SKM-1 (cell line): Measurements from ENCODE around the gene FUOM.
"Not testable (repeated sequence)": the region's sequence is repeated elsewhere in the genome, so short reads cannot be mapped to it uniquely, and the experiment has no call there.

ENCODE experiments used
- DNase-seq: peaks from one replicate; lab custom pipeline; 2025; ENCODE audit not compliant: unreplicated experiment; lab: John Stamatoyannopoulos, UW

Gene FUOM

DNA sequence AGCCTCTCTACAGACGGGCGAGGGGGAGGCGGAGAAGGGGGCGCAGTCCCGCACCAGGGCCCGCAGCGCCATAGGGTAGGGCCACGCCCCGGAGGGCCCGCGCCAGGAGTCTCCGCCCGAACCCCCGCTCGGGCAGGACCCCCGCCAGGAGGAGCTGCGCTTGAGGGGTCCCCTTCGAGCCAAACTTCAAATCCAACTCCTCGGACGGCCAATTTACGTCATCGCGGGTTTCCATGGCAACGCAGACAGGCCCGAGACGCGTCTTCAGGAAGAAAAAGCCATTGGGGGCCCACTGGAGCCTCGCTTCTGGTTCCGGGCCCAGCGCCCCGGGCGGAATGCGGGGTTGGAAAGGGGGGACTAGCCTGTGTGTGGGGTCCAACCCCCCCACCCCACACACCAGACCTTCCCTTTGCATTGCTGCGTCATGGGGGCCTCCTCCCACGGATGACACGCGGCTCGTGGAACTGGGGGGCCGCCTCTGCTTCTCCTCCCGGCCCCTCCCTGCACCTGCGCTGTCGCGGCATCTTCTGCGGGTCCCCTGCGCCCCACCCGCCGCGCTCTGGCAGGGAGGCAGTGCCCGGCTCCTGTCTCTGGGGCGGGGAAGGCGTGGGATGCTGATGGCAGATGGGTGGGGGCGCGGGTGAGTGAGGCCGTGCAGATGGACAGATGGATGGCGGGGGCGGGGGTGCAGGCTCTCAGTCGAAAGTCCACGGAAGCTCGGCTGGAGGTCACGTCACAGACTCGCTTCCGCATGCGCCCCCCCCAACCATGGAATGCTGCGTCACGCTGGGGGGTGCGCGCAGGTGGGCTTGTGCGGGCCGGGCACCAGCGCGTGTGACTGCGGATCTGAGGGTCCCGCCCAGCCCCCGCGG is 22.3 kb downstream of the FUOM start:
- no peak for DNase-seq

DNA sequence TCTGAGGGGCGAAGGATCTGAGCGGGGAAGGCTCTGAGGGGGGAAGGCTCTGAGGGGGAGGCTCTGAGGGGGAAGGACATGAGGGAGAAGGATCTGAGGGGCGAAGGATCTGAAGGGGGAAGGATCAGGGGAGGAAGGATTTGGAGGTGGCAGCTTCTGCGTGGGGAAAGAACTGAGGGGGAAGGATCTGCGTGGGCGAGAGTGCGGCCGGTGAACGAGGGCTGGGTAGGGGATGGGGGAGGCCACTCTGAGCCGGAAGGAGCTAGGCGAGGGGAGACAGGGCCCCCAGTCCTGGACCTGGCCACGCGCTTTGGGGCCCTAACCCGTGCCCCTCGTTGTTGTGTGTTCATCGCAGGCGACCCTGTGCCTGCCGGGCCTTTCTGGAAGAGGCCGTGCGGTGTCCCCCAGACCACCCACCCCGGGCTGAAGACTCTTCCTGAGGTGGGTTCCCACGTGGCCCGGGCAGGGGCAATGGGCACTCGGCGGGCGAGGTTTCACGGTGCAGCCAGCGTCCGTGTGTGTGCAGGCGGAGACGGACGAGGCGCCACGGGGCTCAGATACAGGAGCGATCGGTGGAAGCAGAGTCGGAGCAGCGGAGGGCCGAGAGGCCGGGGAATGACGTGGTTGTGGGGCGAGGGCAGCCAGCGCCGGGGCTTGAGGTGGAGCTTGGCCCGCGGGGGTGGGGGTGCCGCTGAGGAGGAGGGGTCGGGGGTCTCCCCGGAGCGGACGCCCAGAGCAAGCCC is 23.1 kb downstream of the FUOM start:
- DNase-seq = no peak

DNA sequence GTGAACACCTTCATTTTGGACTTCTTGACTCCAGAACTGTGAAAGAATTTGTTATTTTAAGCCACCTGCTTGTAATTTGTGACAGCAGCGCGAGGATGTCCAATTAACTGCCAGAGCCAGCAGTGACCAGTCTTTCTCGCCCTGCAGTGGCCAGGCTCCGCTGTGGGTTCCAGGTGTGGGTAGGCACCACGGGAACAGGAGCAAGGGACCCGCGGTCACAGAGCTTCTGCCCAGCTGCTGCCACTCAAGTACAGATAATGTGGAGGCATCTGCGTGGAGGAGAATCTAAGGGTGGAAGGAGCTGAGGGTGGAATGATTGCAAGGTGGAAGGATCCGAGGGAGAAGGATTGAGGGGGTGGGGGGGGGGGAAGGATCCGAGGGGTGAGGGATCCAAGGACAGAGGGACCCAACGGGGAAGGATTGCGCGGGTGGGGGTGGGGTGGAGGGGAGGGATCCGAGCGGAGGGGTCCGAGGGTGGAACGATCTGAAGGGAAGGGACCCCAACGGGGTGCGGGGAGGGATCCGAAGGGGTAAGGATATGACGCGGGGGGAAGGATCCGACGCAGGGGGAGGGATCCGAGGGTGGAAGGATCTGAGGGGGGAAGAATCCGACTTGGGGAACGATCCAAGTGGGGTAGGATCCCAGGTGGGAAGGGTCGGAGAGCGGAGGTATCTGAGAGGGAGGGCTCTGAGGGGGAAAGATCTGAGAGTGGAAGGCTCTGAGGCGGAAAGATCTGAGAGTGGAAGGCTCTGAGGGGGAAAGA is 24.7 kb downstream of the FUOM start:
- DNase-seq = no peak

DNA sequence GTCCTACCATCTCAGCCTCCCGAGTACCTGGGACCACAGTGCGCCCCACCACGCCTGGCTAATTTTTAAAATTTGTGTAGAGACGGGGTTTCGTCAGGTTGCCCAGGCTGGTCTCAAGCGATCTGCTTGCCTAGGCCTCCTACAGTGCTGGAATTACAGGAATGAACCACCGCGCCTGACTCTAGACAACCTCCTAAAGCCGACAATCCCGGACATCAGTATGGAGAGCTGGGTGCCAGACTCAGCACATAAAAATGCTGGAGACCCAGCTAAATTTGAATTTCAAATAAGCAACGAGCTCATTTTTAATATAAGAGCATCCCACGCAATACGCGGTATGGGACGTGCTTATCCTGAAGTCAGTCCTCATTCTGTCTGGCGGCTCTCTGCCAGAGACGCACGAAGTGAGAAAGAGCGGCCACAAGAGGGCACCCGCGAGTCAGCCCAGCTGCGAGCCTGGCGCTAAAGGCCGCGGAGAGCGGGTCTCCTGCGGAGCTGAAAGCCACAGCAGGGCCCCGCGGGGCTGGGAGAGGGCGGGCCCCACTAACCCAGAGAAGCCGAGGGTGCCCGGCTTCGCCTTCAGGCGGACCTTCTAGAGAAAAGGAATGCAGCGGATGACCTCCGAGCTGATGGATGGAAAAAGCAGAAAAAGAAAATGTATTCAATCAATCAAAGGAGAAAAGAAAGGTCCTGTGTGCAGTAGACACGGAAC is 28.2 kb downstream of the FUOM start:
- peak; percentile 71 for DNase-seq

DNA sequence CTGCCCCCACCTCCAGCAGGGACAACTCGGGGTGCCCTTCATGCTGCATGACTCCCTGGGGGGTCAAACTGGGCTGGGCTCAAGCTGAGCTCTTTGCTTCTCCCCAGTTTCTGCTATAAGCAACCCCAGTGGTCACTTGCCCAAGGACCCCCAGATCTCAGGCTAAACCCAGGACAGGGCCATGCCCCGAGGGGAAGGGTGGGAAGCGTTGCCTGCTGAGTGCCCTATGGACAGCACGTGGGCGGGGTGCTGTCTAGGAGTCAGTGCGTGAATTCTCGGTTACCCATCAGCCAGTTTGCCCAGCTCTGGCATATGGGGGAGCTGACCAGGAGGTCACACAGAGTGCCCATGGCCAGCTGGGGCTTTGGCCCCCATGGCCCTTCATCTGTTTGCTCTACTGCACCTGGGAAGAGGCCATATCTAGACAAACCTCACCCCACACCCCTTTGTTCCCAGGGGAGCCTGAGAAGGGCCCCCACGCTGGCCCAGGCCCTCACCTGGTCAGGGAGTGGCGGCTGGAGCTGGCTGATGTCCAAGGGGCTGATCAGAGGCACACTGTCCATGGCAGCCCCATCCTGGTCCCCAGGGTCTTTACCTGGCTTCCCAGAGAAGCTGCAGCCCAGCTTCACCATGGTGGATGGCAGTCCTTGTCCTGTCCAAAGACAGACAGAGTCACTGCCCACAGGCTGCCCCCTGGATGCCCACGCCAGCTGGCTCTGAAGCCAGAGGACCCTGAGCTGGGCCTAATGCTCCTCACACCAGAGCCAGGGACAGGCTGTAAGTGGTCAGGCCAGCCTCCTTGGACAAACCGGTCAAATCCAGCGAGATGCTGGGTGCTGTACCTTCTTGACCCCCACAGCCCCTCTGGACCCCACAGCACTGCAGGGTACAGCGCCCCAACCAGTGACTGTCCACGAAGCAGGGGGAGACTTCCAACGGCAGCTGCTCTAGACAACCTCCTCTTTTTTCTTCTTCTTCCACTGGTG is 29.2 kb downstream of the FUOM start:
- no peak for DNase-seq

DNA sequence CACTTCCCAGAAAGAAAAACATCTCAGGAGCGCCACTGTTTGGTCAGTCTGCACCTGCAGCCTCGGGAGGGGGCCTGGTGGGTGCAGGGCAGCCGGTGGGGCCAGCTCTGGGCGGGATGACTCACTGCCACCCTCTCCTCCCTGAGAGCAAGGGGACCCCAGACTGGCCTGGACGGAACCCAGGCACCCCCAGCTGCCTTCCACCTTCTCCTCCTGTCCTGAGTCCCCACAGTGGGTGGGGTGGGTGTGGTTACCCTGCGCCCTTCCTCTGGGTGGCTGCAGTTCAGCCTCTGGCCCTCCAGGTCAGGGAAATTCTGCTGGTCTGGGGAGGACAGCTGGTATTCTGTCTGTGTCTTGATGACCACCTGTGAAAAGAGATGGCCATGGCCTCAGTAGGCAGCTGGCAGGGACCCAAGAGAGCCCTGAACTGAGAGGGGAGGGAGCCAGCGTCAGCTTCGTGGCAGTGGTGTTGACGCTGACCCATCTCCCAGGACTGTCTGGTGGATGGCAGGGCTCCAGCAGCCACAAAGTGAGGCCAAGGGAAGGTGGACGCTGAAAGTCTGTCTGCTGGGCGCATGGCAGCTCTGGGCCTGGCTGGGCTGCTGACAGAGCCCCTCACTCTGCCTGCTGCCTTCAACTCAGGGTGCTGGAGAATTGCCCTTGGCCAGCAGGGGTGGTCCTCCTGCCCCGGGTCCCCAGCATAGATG is 30.0 kb downstream of the FUOM start:
- DNase-seq = no peak

DNA sequence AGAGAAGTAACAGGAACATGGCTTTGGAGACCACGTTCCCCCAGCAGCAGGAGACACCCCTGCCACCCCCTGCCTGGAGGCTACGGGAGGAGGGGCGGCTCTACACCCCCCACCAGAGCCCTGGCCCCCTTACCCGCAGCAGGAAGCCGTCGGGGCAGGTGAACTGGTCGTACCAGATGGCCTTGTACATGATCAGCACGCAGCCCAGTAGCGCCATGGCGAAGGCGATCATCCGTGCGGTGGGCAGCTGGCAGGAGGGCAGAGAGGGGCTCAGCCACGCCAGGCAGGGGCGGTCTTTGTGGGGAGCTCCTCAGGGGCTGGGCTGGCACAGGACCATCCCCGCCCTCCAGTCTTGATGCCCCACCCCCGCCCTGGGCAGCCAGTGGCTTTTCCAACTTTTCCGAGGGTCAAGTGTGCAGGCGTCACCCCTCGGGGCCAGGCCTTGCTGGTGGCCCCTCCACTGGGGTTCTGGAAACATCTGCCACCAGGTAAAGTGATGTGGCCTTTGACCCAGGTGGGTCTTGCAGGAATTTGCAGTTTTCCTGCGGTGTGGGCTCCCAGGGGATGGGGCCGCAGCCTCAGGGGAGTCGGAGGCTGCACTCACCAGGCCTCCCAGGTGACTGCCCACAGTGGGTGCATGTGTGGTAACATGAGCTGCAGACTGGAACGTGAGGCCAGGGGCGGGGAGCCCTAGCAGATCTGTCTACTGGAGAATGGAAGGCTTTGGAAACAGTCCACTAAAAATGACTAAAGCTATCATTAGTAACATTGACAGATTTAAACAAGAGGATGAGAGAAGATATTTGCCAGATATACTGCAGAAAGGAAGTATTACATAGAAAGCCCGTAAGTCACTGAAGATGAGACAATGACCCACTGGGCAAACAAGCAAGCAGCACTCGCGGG is 30.8 kb downstream of the FUOM start:
- DNase-seq = no peak

DNA sequence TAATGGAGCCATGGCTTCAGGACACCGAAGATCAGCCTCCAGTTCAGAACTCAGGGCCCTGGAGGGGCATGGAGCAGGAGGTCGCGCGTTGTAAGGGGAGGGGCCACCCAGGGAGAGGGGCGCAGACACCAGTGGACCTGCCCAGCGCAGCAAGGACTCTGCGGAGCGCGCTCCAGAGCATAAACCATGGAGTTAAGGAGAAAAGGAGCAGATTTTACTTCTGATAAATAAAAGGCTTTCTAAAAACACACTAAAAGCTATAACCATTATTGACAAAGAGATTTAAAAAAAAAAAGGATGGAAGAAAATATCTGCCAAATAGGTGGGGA is 31.6 kb downstream of the FUOM start:
- DNase-seq = no peak

DNA sequence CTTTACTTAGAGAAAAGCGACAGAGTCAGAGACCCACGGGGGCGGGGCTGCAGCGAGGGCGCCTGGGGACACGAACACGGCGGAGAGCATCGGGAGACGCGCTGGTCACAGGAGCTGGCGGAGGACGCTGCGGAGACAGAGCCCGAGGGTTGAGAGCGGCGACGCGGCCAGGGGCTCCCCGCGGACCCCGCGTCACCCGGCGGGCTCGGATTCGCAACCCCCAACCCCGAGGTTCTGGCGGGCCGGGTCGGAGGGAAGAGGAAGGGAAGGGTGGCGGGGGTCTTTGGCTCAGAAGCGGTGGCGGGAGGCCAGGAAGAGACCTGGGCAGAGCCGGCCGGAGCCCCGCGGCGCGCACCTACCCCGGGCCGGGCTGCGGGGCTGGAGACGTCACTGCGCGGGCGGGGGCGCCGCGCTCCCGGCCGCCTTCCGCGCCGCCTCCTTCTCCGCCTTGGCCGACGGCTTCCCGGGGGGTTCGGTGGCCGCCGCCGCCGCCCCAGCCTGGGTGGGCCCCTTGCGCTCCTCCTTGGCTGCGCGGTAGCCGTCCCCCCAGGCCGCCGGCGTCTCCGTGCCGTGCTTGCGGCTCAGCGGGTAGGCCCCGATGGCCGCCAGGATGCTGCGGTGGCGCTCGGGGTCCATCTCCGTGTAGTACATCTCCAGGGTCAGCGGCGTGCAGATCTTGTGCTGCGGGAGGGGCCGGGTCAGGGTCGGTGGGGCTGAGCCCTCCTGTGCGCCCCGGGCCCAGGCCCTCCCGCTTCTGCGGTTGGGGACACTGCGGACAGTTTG is 32.2 kb downstream of the FUOM start:
- no peak for DNase-seq

DNA sequence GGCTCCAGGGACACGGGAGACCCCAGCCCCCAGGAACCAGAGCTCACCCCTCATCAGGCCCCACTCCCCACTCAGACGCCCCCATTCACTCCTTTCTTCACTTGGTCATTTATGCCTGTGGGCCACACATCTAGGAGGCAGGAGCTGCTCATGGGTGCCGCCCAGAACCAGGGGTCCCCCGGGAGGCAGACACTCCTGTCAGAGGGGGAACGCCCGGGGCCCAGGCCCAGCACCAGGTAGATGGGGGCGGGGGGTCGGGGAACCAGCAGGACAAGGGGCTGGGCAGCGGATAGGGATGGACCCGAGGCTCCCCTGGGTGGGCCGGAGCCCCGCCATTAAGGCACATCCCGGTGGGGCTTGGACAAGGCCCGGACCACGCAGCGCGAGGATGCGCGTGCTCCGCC is 33.0 kb downstream of the FUOM start:
- no peak for DNase-seq

DNA sequence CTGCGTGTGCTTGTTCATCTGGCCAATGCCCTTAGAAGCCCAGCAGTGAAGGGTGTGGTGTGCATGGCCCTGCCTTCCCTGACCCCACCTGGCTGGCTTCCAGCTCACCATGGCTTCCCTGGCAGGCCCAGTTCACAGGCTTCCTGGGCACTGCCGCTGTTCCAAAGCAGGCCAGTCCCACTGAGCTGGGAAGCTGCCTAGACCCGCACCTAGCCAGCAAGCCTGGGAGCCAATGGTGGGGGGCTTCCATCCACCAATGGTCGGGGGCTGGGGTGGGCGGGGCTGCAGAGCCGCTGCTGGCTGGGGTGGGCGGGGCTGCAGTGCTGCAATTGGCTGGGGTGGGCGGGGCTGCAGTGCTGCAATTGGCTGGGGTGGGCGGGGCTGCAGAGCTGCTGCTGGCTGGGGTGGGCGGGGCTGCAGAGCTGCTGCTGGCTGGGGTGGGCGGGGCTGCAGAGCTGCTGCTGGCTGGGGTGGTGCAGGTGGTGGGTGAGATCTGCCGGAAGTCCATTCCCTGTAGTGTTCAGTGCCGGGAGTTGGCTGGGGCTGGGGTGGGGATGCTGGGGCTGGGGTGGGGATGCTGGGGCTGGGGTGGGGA is 33.5 kb downstream of the FUOM start:
- DNase-seq = no peak

DNA sequence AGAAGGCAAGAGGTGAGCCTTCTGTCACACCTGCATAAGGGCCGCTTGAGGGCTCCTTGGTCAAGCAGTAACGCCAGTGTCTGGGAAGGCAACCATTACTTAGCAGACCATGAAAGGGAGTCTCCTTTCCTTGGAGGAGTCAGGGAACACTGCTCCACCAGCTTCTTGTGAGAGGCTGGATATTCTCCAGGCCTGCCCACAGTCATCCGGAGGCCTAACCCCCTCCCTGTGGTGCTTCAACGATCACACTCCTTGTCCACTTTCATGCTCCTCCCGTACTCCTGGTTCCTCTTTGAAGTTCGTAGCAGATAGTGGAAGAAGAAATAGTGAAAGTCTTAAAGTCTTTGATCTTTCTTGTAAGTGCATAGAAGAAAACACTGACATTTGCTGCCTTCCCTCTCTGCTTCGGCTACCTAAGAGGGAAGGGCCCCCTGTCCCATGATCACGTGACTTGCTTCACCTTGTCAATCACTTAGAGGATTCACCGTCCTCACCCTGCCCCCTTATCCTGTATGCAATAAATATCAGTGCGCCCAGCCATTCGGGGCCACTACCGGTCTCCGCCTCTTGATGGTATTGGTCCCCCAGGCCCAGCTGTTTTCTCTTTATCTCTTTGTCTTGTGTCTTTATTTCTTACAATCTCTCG is 35.6 kb downstream of the FUOM start:
- DNase-seq = not testable (repeated sequence)

DNA sequence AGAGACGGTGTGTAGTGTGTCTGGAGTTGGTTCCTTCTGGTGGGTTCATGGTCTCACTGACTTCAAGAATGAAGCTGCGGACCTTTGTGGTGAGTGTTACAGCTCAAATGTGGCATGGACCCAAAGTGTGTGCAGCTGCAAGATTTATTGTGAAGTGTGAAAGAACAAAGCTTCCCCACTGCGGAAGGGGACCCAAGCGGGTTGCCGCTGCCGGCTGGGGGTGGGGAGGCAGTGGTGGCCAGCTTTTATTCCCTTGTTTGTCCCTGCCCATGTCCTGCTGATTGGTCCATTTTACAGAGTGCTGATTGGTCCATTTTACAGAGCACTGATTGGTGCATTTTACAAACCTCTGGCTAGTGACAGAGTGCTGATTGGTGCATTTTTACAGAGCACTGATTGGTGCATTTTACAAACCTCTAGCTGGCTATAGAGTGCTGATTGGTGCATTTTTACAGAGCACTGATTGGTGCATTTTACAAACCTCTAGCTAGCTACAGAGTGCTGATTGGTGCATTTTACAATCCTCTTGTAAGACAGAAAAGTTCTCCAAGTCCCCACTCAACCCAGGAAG is 36.9 kb downstream of the FUOM start:
- not testable (repeated sequence) for DNase-seq

DNA sequence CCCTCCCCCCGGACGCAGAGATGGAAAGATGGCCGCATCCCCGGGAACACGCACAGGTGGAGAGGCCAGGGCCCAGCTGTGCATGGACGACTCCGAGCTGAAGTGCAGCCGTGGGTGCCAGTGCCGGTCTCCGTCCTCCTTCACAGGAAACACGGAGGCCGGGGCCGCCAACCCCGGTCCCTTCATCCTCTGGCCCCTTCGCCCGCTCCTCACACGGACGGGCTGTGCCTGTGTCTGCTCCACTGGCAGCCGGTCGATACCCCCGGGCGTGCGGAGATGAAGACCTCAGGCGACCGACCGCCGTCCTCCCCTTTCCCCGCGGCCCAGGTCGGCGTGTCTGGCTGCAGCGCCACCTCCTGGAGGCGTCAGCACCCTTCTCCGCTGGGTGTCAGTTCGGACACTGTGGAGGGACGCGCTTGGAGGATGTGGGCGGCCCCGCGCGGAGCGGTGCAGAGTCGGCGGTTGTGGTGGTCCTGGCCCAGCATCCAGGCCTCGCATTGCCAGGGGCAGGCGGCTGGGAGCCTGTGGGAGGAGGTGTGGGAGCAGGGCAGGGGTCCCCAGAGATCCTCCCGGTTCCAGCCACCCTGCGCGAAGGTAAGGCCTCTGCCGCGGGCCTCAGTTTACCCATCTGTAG is 39.2 kb downstream of the FUOM start:
- DNase-seq = peak; percentile 26

DNA sequence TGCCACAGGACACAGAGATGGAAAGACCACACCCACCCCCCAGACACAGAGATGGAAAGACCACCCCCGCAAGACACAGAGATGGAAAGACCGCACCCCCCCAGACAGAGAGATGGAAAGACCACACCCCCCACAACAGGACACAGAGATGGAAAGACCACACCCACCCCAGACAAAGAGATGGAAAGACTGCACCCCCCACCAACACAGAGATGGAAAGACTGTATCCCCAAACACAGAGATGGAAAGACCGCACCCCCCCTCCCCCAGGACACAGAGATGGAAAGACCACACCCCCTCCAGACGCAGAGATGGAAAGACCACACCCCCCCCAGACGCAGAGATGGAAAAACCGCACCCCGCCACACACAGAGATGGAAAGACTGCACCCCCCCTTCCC is 41.1 kb downstream of the FUOM start:
- DNase-seq = no peak

DNA sequence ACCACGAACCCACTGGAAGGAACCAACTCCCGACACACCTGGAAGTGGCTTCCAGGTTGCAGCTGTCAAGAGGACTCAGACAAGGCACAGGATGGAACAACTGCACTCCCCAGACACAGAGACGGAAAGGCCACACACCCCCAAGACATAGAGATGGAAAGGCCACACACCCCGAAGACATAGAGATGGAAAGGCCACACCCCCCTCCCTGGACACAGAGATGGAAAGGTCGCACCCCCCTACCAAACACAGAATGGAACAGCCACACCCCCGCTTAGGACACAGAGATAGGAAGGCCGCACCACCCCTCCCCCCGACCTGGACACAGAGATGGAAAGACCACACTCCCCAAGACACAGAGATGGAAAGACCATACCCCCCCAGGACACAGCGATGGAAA is 41.6 kb downstream of the FUOM start:
- DNase-seq = no peak
